GM12874 (cell line): Measurements from ENCODE around the gene GRAP2.

ENCODE experiments used
- CTCF ChIP-seq: IDR thresholded peaks from 2 replicates; pipeline ENCODE4 v1.5.1; 2011; ENCODE audit warnings: low read depth, mild to moderate bottlenecking, control low read depth, low read length, moderate library complexity; ENCODE audit not compliant: insufficient read depth

Gene GRAP2

GRCh38 chr22:39928536-39929520 is 27.9 kb downstream of the GRAP2 start:
- TF ChIP-seq CTCF = no peak

GRCh38 chr22:39931251-39931650 is 30.4 kb downstream of the GRAP2 start:
- TF ChIP-seq CTCF = no peak

GRCh38 chr22:39932166-39932565 is 31.3 kb downstream of the GRAP2 start:
- TF ChIP-seq CTCF = no peak

GRCh38 chr22:39932918-39933649 is 32.2 kb downstream of the GRAP2 start:
- peak; percentile 78 for TF ChIP-seq CTCF

GRCh38 chr22:39933741-39934140 is 32.9 kb downstream of the GRAP2 start:
- TF ChIP-seq CTCF = no peak

GRCh38 chr22:39935116-39935515 is 34.2 kb downstream of the GRAP2 start:
- no peak for TF ChIP-seq CTCF

GRCh38 chr22:39935612-39936011 is 34.7 kb downstream of the GRAP2 start:
- no peak for TF ChIP-seq CTCF
